SK-N-SH treated with all-trans-retinoic acid at 6 μM for 48 hours (cell line): ENCODE data around the gene ZNF333.

Experiments used
- ARNTL ChIP-seq: fragments of 450-650 bp; formaldehyde crosslinking; IDR thresholded peaks from 2 replicates; pipeline ENCODE4 v1.5.0; 2020; ENCODE audit warnings: low read depth, mild to moderate bottlenecking, moderate library complexity, borderline replicate concordance
- CREB5 ChIP-seq: fragments of 250-450 bp; sonication (Bioruptor Pico); IDR thresholded peaks from 2 replicates; pipeline ENCODE4 v1.5.1; 2020; ENCODE audit warnings: low read depth, mild to moderate bottlenecking, moderate library complexity
- ESRRG ChIP-seq: fragments of 250-450 bp; sonication (Bioruptor Pico); IDR thresholded peaks from 2 replicates; pipeline ENCODE4 v1.6.1; 2021; ENCODE audit warnings: mild to moderate bottlenecking
- TCF4 ChIP-seq: fragments of 250-450 bp; sonication (Bioruptor Pico); IDR thresholded peaks from 2 replicates; pipeline ENCODE4 v1.8.0; 2021; ENCODE audit warnings: mild to moderate bottlenecking, moderate library complexity, borderline replicate concordance
- ZFP3 ChIP-seq: fragments of 250-450 bp; sonication (Bioruptor Pico); IDR thresholded peaks from 2 replicates; pipeline ENCODE4 v1.5.0; 2020; ENCODE audit warnings: mild to moderate bottlenecking, moderate library complexity
- TF ChIP-seq, protein P1 (sequence below): fragments of 250-450 bp; sonication (Bioruptor Pico); IDR thresholded peaks from 2 replicates; pipeline ENCODE4 v1.8.0; 2020; ENCODE audit warnings: mild to moderate bottlenecking, moderate library complexity, borderline replicate concordance

- TF ChIP-seq TCF4 (CRISPR knock-in tag) (no peak), ARNTL (CRISPR knock-in tag) (no peak), CREB5 (no peak), ZFP3 (CRISPR knock-in tag) (no peak), ESRRG (CRISPR knock-in tag) (no peak)
- TF ChIP-seq, protein P1, sequence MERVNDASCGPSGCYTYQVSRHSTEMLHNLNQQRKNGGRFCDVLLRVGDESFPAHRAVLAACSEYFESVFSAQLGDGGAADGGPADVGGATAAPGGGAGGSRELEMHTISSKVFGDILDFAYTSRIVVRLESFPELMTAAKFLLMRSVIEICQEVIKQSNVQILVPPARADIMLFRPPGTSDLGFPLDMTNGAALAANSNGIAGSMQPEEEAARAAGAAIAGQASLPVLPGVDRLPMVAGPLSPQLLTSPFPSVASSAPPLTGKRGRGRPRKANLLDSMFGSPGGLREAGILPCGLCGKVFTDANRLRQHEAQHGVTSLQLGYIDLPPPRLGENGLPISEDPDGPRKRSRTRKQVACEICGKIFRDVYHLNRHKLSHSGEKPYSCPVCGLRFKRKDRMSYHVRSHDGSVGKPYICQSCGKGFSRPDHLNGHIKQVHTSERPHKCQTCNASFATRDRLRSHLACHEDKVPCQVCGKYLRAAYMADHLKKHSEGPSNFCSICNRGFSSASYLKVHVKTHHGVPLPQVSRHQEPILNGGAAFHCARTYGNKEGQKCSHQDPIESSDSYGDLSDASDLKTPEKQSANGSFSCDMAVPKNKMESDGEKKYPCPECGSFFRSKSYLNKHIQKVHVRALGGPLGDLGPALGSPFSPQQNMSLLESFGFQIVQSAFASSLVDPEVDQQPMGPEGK (CRISPR knock-in tag), result no peak
Measured at GRCh38 chr19:14650161-14650560, 39.7 kb upstream of the ZNF333 start.
